Measurements from ENCODE around the gene SUPT6H.

SUPT6H gene

DNA sequence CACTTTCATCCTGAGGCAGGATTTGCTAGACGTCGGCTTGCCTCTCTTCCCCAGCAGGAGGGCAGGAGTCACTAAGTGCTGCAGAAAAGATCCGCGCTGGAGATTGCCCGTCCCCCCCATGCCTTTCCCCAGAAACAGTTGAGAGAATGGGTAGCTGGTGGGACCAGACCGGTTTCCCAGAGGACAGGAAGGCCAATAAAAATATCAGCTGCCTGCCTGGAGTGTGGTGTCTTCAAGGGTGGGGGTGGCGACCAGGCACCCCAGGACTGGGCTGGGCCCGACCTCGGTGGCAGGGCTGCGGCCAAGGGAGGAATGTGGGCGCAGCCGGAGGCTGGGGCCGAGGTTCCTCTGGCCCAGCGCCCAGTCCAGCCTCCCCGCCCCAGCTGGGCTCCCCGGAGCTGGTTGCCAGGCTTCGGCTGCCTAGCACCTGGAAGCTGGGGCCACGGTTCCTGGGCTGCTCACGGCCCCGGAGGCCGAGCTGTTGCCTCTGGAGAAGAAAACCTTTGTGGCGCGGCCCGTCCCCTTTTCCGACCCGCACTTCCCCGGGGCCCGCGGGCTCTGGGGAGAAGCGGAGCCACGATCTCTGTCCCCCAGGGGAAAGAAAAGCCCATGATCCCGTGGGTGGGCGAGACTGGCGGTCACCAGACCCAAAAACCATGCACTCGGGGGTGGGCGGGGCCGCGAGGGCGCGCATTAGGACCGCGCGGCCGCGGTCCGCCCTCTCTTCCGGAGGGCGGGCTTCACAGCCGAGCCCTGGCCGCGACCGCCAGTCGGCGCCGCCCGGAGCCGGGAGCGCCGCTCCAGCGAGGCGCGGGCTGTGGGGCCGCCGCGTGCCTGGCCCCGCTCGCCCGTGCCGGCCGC, 81.5 kb downstream of the SUPT6H start, which contains the start of gene TRAF4 (continued):
- TF ChIP-seq ZNF600 (tag by site-specific recombination; IDR thresholded peaks at IDR 0.05), result peak; percentile 79; the same call in 1 of the 2 replicates
- no peak for TF ChIP-seq ZNF292 (tag by site-specific recombination; IDR thresholded peaks at IDR 0.05; ENCODE audit: borderline replicate concordance, low read depth)
- TF ChIP-seq SCRT1 (tag by site-specific recombination; IDR thresholded peaks at IDR 0.05; ENCODE audit: borderline replicate concordance), result no peak
- no peak for TF ChIP-seq ZNF48 (tag by site-specific recombination; IDR thresholded peaks at IDR 0.05)
- no peak for TF ChIP-seq ZNF792 (tag by site-specific recombination; IDR thresholded peaks at IDR 0.05)
- TF ChIP-seq ZNF112 (tag by site-specific recombination; IDR thresholded peaks at IDR 0.05), result no peak
- peak; percentile 68; the same call in 1 of the 2 replicates for TF ChIP-seq PRDM1 (tag by site-specific recombination; IDR thresholded peaks at IDR 0.05)
- peak; percentile 42 for TF ChIP-seq ZNF76 (tag by site-specific recombination; IDR thresholded peaks at IDR 0.05; ENCODE audit: borderline replicate concordance, low read depth)
- TF ChIP-seq, protein P1, sequence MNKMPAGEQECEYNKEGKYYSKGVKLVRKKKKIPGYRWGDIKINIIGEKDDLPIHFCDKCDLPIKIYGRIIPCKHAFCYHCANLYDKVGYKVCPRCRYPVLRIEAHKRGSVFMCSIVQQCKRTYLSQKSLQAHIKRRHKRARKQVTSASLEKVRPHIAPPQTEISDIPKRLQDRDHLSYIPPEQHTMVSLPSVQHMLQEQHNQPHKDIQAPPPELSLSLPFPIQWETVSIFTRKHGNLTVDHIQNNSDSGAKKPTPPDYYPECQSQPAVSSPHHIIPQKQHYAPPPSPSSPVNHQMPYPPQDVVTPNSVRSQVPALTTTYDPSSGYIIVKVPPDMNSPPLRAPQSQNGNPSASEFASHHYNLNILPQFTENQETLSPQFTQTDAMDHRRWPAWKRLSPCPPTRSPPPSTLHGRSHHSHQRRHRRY (tag by site-specific recombination; IDR thresholded peaks at IDR 0.05), result no peak
- 0 out of 2 replicates have a peak, but pooled peaks have one; percentile 42 for TF ChIP-seq ZNF391 (tag by site-specific recombination; IDR thresholded peaks at IDR 0.05; ENCODE audit: borderline replicate concordance, low read depth)
- TF ChIP-seq ZEB2 (tag by site-specific recombination; IDR thresholded peaks at IDR 0.05), result peak; percentile 92
- TF ChIP-seq ZNF146 (tag by site-specific recombination; IDR thresholded peaks at IDR 0.05), result no peak
- peak; percentile 40; the same call in 1 of the 2 replicates for TF ChIP-seq ZFP37 (tag by site-specific recombination; IDR thresholded peaks at IDR 0.05)
- TF ChIP-seq GLIS2 (tag by site-specific recombination; IDR thresholded peaks at IDR 0.05), result peak; percentile 94
- no peak for TF ChIP-seq ZNF621 (tag by site-specific recombination; IDR thresholded peaks at IDR 0.05)
- no peak for TF ChIP-seq ZNF221 (tag by site-specific recombination; IDR thresholded peaks at IDR 0.05; ENCODE audit: borderline replicate concordance)
- peak; percentile 94 for TF ChIP-seq MYNN (tag by site-specific recombination; IDR thresholded peaks at IDR 0.05; ENCODE audit: borderline replicate concordance)
- TF ChIP-seq, protein P2, sequence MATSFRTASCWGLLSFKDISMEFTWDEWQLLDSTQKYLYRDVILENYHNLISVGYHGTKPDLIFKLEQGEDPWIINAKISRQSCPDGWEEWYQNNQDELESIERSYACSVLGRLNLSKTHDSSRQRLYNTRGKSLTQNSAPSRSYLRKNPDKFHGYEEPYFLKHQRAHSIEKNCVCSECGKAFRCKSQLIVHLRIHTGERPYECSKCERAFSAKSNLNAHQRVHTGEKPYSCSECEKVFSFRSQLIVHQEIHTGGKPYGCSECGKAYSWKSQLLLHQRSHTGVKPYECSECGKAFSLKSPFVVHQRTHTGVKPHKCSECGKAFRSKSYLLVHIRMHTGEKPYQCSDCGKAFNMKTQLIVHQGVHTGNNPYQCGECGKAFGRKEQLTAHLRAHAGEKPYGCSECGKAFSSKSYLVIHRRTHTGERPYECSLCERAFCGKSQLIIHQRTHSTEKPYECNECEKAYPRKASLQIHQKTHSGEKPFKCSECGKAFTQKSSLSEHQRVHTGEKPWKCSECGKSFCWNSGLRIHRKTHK (tag by site-specific recombination; IDR thresholded peaks at IDR 0.05), result no peak
- TF ChIP-seq, protein P3, sequence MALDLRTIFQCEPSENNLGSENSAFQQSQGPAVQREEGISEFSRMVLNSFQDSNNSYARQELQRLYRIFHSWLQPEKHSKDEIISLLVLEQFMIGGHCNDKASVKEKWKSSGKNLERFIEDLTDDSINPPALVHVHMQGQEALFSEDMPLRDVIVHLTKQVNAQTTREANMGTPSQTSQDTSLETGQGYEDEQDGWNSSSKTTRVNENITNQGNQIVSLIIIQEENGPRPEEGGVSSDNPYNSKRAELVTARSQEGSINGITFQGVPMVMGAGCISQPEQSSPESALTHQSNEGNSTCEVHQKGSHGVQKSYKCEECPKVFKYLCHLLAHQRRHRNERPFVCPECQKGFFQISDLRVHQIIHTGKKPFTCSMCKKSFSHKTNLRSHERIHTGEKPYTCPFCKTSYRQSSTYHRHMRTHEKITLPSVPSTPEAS (tag by site-specific recombination; IDR thresholded peaks at IDR 0.05), result 0 out of 2 replicates have a peak, but pooled peaks have one; percentile 9
- TF ChIP-seq ZNF426 (tag by site-specific recombination; IDR thresholded peaks at IDR 0.05), result no peak
- no peak for TF ChIP-seq ZNF37A (tag by site-specific recombination; IDR thresholded peaks at IDR 0.05)
- TF ChIP-seq, protein P4, sequence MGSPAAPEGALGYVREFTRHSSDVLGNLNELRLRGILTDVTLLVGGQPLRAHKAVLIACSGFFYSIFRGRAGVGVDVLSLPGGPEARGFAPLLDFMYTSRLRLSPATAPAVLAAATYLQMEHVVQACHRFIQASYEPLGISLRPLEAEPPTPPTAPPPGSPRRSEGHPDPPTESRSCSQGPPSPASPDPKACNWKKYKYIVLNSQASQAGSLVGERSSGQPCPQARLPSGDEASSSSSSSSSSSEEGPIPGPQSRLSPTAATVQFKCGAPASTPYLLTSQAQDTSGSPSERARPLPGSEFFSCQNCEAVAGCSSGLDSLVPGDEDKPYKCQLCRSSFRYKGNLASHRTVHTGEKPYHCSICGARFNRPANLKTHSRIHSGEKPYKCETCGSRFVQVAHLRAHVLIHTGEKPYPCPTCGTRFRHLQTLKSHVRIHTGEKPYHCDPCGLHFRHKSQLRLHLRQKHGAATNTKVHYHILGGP (tag by site-specific recombination; IDR thresholded peaks at IDR 0.05), result no peak
- TF ChIP-seq ZBTB17 (tag by site-specific recombination; IDR thresholded peaks at IDR 0.05), result peak; percentile 93
- no peak for TF ChIP-seq ZNF830 (tag by site-specific recombination; IDR thresholded peaks at IDR 0.05; ENCODE audit: low read depth)
- TF ChIP-seq KLF1 (tag by site-specific recombination; IDR thresholded peaks at IDR 0.05), result no peak; the same call in none of the 2 replicates
- TF ChIP-seq ZNF274 (IDR thresholded peaks at IDR 0.05; ENCODE audit: low read length), result no peak
- no peak for TF ChIP-seq ZNF274 (tag by site-specific recombination; IDR thresholded peaks at IDR 0.05; ENCODE audit: borderline replicate concordance)
- no peak for TF ChIP-seq ZNF404 (tag by site-specific recombination; IDR thresholded peaks at IDR 0.05)
- TF ChIP-seq ZNF341 (tag by site-specific recombination; IDR thresholded peaks at IDR 0.05; ENCODE audit: low read depth), result peak; percentile 96
- TF ChIP-seq ZNF239 (tag by site-specific recombination; IDR thresholded peaks at IDR 0.05), result no peak
- TF ChIP-seq, protein P5, sequence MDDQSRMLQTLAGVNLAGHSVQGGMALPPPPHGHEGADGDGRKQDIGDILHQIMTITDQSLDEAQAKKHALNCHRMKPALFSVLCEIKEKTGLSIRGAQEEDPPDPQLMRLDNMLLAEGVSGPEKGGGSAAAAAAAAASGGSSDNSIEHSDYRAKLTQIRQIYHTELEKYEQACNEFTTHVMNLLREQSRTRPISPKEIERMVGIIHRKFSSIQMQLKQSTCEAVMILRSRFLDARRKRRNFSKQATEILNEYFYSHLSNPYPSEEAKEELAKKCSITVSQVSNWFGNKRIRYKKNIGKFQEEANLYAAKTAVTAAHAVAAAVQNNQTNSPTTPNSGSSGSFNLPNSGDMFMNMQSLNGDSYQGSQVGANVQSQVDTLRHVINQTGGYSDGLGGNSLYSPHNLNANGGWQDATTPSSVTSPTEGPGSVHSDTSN (CRISPR knock-in tag; IDR thresholded peaks at IDR 0.05), result peak; percentile 75; the same call in 1 of the 2 replicates
- TF ChIP-seq ZNF501 (tag by site-specific recombination; IDR thresholded peaks at IDR 0.05), result peak; percentile 74; the same call in 1 of the 2 replicates
- TF ChIP-seq KLF10 (tag by site-specific recombination; IDR thresholded peaks at IDR 0.05), result peak; percentile 96
- TF ChIP-seq ZSCAN23 (tag by site-specific recombination; IDR thresholded peaks at IDR 0.05), result no peak
- TF ChIP-seq ZNF521 (tag by site-specific recombination; IDR thresholded peaks at IDR 0.05), result no peak
